ENCODE results near the gene ADIPOR2. TPM values are rescaled to one million over a fixed set of nuclear protein-coding genes. Genes with fewer than 3 reads are reported as not detected.

ADIPOR2 gene
- total RNA-seq, 1 experiment from 2014 or later: 33.9 TPM

GRCh38 chr12:1801303-1801975 is 110.6 kb downstream of the ADIPOR2 start:
- in situ Hi-C loops (cut with HindIII; ENCODE audit: low pct_unique_long_range_greater_than_20kb, low sequenced_read_pairs): no loop called here
- no peak for DNase-seq (ENCODE audit: low read depth)

- DNase-seq (ENCODE audit: low read depth): no peak
- in situ Hi-C loops (cut with HindIII; ENCODE audit: low pct_unique_long_range_greater_than_20kb, low sequenced_read_pairs): no loop called here
Observed at GRCh38 chr12:1803736-1804135, 112.9 kb downstream of the ADIPOR2 start.

- peak; percentile 68 for DNase-seq (ENCODE audit: low read depth)
- in situ Hi-C loops (cut with HindIII; ENCODE audit: low pct_unique_long_range_greater_than_20kb, low sequenced_read_pairs): no loop called here
Observed at GRCh38 chr12:1804545-1805332, 113.9 kb downstream of the ADIPOR2 start.

GRCh38 chr12:1805441-1806081 is 114.7 kb downstream of the ADIPOR2 start:
- no peak for DNase-seq (ENCODE audit: low read depth)
- in situ Hi-C loops (cut with HindIII; ENCODE audit: low pct_unique_long_range_greater_than_20kb, low sequenced_read_pairs): no loop called here

GRCh38 chr12:1806301-1807086 is 115.6 kb downstream of the ADIPOR2 start:
- in situ Hi-C loops (cut with HindIII; ENCODE audit: low pct_unique_long_range_greater_than_20kb, low sequenced_read_pairs): no loop called here
- no peak for DNase-seq (ENCODE audit: low read depth)

- DNase-seq (ENCODE audit: low read depth): no peak
- in situ Hi-C loops (cut with HindIII; ENCODE audit: low pct_unique_long_range_greater_than_20kb, low sequenced_read_pairs): no loop called here
Observed at GRCh38 chr12:1807087-1807860, 116.4 kb downstream of the ADIPOR2 start.

- no peak for DNase-seq (ENCODE audit: low read depth)
- in situ Hi-C loops (cut with HindIII; ENCODE audit: low pct_unique_long_range_greater_than_20kb, low sequenced_read_pairs): no loop called here
Observed at GRCh38 chr12:1808036-1808797, 117.3 kb downstream of the ADIPOR2 start.

GRCh38 chr12:1808798-1809480 is 118.1 kb downstream of the ADIPOR2 start:
- in situ Hi-C loops (cut with HindIII; ENCODE audit: low pct_unique_long_range_greater_than_20kb, low sequenced_read_pairs): no loop called here
- DNase-seq (ENCODE audit: low read depth): no peak

- no peak for DNase-seq (ENCODE audit: low read depth)
- in situ Hi-C loops (cut with HindIII; ENCODE audit: low pct_unique_long_range_greater_than_20kb, low sequenced_read_pairs): no loop called here
Observed at GRCh38 chr12:1809591-1810190, 118.8 kb downstream of the ADIPOR2 start.

GRCh38 chr12:1810201-1810930 is 119.5 kb downstream of the ADIPOR2 start:
- in situ Hi-C loops (cut with HindIII; ENCODE audit: low pct_unique_long_range_greater_than_20kb, low sequenced_read_pairs): no loop called here
- no peak for DNase-seq (ENCODE audit: low read depth)

GRCh38 chr12:1810931-1811280 is 120.0 kb downstream of the ADIPOR2 start:
- DNase-seq (ENCODE audit: low read depth): no peak
- in situ Hi-C loops (cut with HindIII; ENCODE audit: low pct_unique_long_range_greater_than_20kb, low sequenced_read_pairs): no loop called here

- no peak for DNase-seq (ENCODE audit: low read depth)
- in situ Hi-C loops (cut with HindIII; ENCODE audit: low pct_unique_long_range_greater_than_20kb, low sequenced_read_pairs): no loop called here
Observed at GRCh38 chr12:1811281-1811947, 120.5 kb downstream of the ADIPOR2 start.

- in situ Hi-C loops (cut with HindIII; ENCODE audit: low pct_unique_long_range_greater_than_20kb, low sequenced_read_pairs): no loop called here
- DNase-seq (ENCODE audit: low read depth): no peak
Observed at GRCh38 chr12:1811948-1812291, 121.0 kb downstream of the ADIPOR2 start.

GRCh38 chr12:1812650-1813302 is 121.9 kb downstream of the ADIPOR2 start:
- no peak for DNase-seq (ENCODE audit: low read depth)
- in situ Hi-C loops (cut with HindIII; ENCODE audit: low pct_unique_long_range_greater_than_20kb, low sequenced_read_pairs): no loop called here

- in situ Hi-C loops (cut with HindIII; ENCODE audit: low pct_unique_long_range_greater_than_20kb, low sequenced_read_pairs): no loop called here
- no peak for DNase-seq (ENCODE audit: low read depth)
Observed at GRCh38 chr12:1814266-1814665, 123.4 kb downstream of the ADIPOR2 start.

Measured in Caki2 (cell line).